ENCODE data around the gene CAPN13.

Gene CAPN13

DNA sequence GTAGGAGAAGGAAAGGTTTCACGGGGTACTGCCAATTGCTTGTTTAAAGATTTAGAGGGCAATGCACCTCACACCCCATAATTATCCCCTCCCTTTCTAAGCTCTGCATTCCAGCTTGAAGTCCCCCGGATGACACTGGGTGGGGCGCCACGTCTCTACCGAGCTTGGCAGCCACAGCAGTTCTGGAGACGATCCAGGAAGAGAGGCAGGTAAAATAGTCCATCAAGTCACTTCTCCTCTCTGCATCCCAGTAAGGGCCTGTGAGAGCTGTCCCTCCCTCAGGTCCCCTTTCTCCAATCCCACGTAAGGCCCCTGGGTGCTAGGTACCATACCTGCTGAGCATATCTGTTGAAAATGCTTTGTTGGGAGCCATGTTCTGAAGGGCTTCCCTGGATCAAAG is 65.7 kb downstream of the CAPN13 start:
- H3K4me3 ChIP-seq (replicated peaks; ENCODE audit: low read depth, low read length), result no peak overlapping the region
- DNase-seq (ENCODE audit: low read depth), result no peak
- TF ChIP-seq, protein P1, sequence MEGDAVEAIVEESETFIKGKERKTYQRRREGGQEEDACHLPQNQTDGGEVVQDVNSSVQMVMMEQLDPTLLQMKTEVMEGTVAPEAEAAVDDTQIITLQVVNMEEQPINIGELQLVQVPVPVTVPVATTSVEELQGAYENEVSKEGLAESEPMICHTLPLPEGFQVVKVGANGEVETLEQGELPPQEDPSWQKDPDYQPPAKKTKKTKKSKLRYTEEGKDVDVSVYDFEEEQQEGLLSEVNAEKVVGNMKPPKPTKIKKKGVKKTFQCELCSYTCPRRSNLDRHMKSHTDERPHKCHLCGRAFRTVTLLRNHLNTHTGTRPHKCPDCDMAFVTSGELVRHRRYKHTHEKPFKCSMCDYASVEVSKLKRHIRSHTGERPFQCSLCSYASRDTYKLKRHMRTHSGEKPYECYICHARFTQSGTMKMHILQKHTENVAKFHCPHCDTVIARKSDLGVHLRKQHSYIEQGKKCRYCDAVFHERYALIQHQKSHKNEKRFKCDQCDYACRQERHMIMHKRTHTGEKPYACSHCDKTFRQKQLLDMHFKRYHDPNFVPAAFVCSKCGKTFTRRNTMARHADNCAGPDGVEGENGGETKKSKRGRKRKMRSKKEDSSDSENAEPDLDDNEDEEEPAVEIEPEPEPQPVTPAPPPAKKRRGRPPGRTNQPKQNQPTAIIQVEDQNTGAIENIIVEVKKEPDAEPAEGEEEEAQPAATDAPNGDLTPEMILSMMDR (IDR thresholded peaks at IDR 0.05; ENCODE audit: low read length, missing control alignments), result no peak

DNA sequence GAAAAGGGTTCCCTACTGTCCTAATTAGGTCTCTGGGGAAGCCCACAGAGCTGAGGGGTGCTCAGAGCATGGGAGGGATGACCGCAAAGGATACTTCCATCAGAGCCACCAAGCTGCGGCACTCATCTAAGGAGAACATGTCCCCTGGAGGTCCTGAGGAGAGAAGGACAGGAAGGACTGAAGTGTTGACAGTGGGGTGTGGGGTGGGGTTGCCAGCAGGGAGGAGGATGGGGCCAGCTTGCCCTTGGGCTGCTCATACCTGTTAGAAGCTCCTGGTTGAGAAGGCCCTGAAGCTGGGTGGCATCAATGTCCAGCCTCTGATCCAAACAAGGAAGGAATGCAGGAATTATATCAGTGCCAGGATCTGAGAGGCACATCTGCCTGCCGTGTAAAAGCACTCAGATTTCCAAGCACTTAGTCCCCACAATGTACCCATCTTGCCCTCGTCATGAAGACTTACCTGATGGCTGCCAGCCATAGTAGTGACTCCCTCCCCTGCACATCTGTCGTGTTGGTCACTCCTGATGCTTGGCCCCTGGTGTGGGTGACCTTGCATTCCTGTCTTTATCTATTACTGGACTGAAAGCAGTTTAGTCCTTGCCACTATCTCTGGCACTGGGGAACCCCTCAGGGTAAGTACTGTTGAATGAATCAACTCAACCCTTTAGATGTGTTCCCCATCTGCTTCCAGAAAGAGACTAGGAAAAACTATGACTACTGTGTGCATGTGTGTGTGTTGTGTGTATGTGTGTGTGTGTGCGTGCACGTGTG is 68.9 kb downstream of the CAPN13 start:
- DNase-seq (ENCODE audit: low read depth), result no peak
- TF ChIP-seq, protein P1 (IDR thresholded peaks at IDR 0.05; ENCODE audit: low read length, missing control alignments), result no peak
- H3K4me3 ChIP-seq (replicated peaks; ENCODE audit: low read depth, low read length), result no peak overlapping the region

DNA sequence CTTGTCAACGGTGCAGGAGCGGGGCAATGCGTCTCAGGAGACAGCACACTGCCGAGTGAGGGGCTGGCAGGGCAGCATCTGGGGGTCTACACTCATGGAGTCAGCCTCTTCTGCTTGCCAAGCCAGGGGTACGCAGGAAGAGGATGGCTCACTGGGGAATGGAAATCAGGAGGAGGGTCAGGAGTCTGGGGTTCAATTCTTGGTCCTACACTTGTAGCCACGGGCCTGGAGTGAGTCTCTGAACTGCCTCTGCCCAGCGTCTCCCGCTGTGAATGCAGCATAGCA is 70.0 kb downstream of the CAPN13 start:
- TF ChIP-seq, protein P1 (IDR thresholded peaks at IDR 0.05; ENCODE audit: low read length, missing control alignments), result no peak
- no peak for DNase-seq (ENCODE audit: low read depth)

DNA sequence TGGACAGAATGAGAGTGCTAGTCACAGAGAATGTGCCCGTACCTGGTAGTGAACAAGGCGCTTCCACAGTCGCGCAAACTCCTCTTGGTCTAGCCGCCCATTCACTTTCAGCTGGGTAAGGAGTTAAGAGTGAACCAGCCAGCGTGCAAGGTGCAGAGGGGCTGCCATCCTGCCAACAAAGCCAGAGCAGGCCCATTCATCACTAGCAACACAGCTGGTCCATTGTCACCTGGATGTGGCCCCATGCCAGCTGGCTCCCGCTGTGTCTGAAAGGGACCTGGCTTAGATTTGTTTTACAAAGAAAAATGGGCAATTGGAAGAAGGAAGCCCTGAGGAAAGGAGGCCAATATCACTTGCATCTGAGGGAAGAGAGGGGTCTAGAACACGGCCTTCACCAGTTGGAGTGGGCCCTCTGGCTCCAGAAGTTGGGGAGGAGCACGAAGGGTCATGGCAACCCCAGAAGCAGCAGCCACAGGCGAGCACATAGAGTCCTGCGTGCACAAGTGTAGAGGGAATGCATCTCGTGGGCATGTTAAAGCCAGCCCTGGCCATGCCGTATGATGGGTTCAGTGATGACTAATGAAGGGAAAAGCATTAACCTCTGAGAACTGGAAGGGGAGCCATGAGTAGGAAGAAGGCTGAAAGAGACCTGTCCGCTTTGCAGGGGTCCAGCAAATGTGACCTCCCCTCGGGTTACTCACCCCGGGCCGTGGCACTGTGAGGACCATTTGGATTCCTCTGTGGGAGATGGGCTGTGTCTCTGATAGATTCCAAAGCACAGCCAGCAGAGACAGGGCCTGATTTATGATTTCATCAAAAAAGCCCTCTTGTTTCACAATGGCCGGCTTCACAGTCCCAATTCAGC is 70.6 kb downstream of the CAPN13 start:
- TF ChIP-seq, protein P1 (IDR thresholded peaks at IDR 0.05; ENCODE audit: low read length, missing control alignments), result no peak
- no peak for DNase-seq (ENCODE audit: low read depth)
- H3K4me3 ChIP-seq (replicated peaks; ENCODE audit: low read depth, low read length), result no peak overlapping the region

More for the DNA sequence above, 70.0 kb downstream of the CAPN13 start:
- no peak overlapping the region for H3K4me3 ChIP-seq (replicated peaks; ENCODE audit: low read depth, low read length)

DNA sequence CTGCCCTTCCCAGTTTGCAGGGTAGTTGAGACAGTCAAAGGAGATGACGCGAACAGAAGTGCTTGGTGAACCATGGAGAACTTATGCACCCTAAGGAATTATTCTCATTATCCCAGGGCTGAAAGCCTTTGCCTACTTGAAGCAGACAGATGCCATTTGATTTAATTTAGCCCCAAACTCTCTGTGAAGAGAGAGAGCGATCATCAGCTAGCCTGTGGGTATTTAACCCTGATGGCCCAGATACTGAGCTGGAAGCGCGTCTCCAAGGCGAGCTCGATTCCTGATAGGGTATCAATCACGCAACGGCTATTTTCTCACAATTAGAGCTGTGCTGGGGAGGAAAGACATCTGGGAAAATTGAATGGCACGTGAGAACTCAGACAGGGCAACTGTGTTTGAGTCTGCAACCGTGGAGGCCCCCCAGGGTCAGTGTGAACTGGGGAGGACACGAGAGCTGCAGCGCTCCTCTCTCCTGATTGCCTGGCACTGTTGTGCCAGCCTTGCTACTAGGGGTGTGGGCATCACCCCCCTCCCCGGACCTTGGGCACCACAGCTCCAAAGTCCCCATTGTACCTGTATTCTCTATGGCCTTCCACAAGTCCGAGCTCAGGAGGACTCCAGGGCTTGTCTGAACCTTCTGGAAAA is 73.2 kb downstream of the CAPN13 start:
- TF ChIP-seq, protein P1 (IDR thresholded peaks at IDR 0.05; ENCODE audit: low read length, missing control alignments), result no peak
- no peak for DNase-seq (ENCODE audit: low read depth)
- no peak overlapping the region for H3K4me3 ChIP-seq (replicated peaks; ENCODE audit: low read depth, low read length)

DNA sequence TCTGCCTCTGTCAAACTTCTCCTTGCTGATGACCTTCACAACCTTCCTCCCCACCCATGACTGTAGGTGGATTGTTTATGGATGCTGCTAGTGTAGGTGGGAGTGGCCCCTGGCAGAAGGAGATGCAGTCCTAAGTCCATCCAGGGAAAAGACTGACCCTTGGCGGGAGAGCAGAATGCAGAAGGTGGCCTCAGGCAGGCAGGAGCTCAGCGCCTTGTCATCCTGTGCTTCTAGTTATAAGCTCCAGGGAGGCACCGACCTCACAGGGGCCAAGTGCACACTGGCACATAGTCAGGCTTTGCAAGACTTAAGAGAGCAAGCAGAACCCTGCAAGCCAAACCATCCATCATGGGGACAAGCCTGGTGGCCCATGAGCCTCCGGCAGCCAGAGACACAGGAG is 74.4 kb downstream of the CAPN13 start:
- TF ChIP-seq, protein P1 (IDR thresholded peaks at IDR 0.05; ENCODE audit: low read length, missing control alignments), result no peak
- no peak overlapping the region for H3K4me3 ChIP-seq (replicated peaks; ENCODE audit: low read depth, low read length)
- no peak for DNase-seq (ENCODE audit: low read depth)

All from fibroblast of pulmonary artery (primary cell).